Tibial artery (tissue), 4 donors: ENCODE measurements around the gene MARCKSL1.

Source experiments
- DNase-seq, 2 donors: peaks; one replicate each; pipeline ENCODE4 v3.0.0-alpha.2; 2019
- H3K27ac ChIP-seq, 2 donors: fragments of 200-600 bp; sonication (generic) in 1 of 2; 1 replicate in 1 of 2; 2 replicates in 1 of 2; pipeline ENCODE4 v1.5.1; 2018 to 2019; ENCODE audit warnings: mild to moderate bottlenecking in 1 of 2
- H3K27me3 ChIP-seq, 2 donors: fragments of 200-600 bp; sonication (generic) in 1 of 2; one replicate each; pipeline versions ENCODE4 v1.5.1 to v1.6.0; 2016 to 2019
- H3K36me3 ChIP-seq, 3 donors: fragments of 200-600 bp; sonication (generic) in 2 of 3; one replicate each; pipeline ENCODE4 v1.5.1; 2016 to 2019; ENCODE audit warnings: mild to moderate bottlenecking in 2 of 3
- H3K4me1 ChIP-seq, 4 donors: fragments of 200-600 bp; sonication (generic) in 2 of 4; 1 replicate in 3 of 4; 2 replicates in 1 of 4; pipeline ENCODE4 v1.5.1; 2016 to 2019
- H3K4me3 ChIP-seq, 2 donors: fragments of 200-600 bp; sonication (generic) in 1 of 2; 1 replicate in 1 of 2; 2 replicates in 1 of 2; pipeline ENCODE4 v1.5.1; 2018 to 2019; ENCODE audit warnings: mild to moderate bottlenecking in 2 of 2
- H3K9me3 ChIP-seq, 3 donors: fragments of 200-600 bp; sonication (generic) in 1 of 3; one replicate each; pipeline ENCODE4 v1.5.1; 2016 to 2019
- CTCF ChIP-seq, 2 experiments: fragments of 200-600 bp in 1 of 2; fragments of 450-650 bp in 1 of 2; IDR thresholded peaks; one replicate each; pipeline ENCODE4 v1.5.1; 2017 to 2019; ENCODE audit warnings: antibody characterized with exemption in 2 of 2, mild to moderate bottlenecking in 1 of 2, moderate library complexity in 1 of 2
- intact Hi-C: fragments of 100-400 bp; cut with DNase I; formaldehyde crosslinking; loops from one replicate; pipeline ENCODE4 v1.15.0; 2023; ENCODE audit warnings: low total_unique reads

MARCKSL1 gene

GRCh38 chr1:32372149-32372756 lies 36.2 kb upstream of the MARCKSL1 start:
- Histone ChIP-seq H3K4me3 (no peak overlapping the region), H3K4me1 (no peaks in the 10 kb centered on the region), H3K27me3 (no peaks in the 10 kb centered on the region), H3K27ac (no peak overlapping the region), H3K36me3 (peaks cover 65 to 96% (median 82%) of the 10 kb centered on the region in 3 donors), H3K9me3 (no peaks in the 10 kb centered on the region)
- no peak for TF ChIP-seq CTCF (IDR thresholded peaks at IDR 0.05)
- intact Hi-C loops: no loop called here
- DNase-seq: no peak

- Histone ChIP-seq H3K36me3 (peaks cover 41 to 94% (median 71%) of the 10 kb centered on the region in 3 donors), H3K27me3 (no peaks in the 10 kb centered on the region), H3K4me3 (no peak overlapping the region), H3K9me3 (no peaks in the 10 kb centered on the region), H3K4me1 (no peaks in the 10 kb centered on the region), H3K27ac (no peak overlapping the region)
- TF ChIP-seq CTCF (IDR thresholded peaks at IDR 0.05): no peak
- intact Hi-C loops: no loop called here
- DNase-seq: no peak
Measured at GRCh38 chr1:32367912-32368635, 32.0 kb upstream of the MARCKSL1 start.

- TF ChIP-seq CTCF (IDR thresholded peaks at IDR 0.05): no peak
- Histone ChIP-seq H3K27ac (no peak overlapping the region), H3K36me3 (peaks cover 29 to 72% (median 53%) of the 10 kb centered on the region in 3 donors), H3K4me1 (peaks cover 0 to 20% (median 14%) of the 10 kb centered on the region in 4 donors), H3K4me3 (no peak overlapping the region), H3K27me3 (no peaks in the 10 kb centered on the region), H3K9me3 (no peaks in the 10 kb centered on the region)
- DNase-seq: no peak
- intact Hi-C loops: no loop called here
Measured at GRCh38 chr1:32365445-32365844, 29.4 kb upstream of the MARCKSL1 start.

- no peak for TF ChIP-seq CTCF (IDR thresholded peaks at IDR 0.05)
- Histone ChIP-seq H3K4me3 (no peak overlapping the region), H3K9me3 (no peaks in the 10 kb centered on the region), H3K4me1 (peaks cover 0 to 20% (median 14%) of the 10 kb centered on the region in 4 donors), H3K27me3 (no peaks in the 10 kb centered on the region), H3K36me3 (peaks cover 29 to 68% (median 53%) of the 10 kb centered on the region in 3 donors), H3K27ac (no peak overlapping the region)
- DNase-seq: no peak
- intact Hi-C loops: no loop called here
Measured at GRCh38 chr1:32364836-32365235, 28.8 kb upstream of the MARCKSL1 start.

GRCh38 chr1:32363713-32364112 lies 27.7 kb upstream of the MARCKSL1 start:
- H3K27me3 ChIP-seq: no peaks in the 10 kb centered on the region
- H3K36me3 ChIP-seq: peaks cover 28 to 56% (median 44%) of the 10 kb centered on the region in 3 donors
- no peak overlapping the region for H3K27ac ChIP-seq
- intact Hi-C loops: no loop called here
- DNase-seq: no peak
- no peak overlapping the region for H3K4me3 ChIP-seq
- H3K9me3 ChIP-seq: no peaks in the 10 kb centered on the region
- H3K4me1 ChIP-seq: peaks cover 0 to 20% (median 14%) of the 10 kb centered on the region in 4 donors
- no peak for TF ChIP-seq CTCF (IDR thresholded peaks at IDR 0.05)
